MM.1S (cell line): Measurements from ENCODE around the gene OR56A1.

Experiments used
- DNase-seq: peaks from one replicate; pipeline ENCODE4 v3.0.0-alpha.2; 2015
- H2AFZ ChIP-seq: fragments of 300-600 bp; sonication (generic); 2 replicates; pipeline ENCODE4 v1.6.0; 2016; ENCODE audit warnings: antibody characterized with exemption, low read length
- H3F3A ChIP-seq: fragments of 300-600 bp; sonication (generic); 2 replicates; pipeline ENCODE4 v1.6.1; 2016; ENCODE audit warnings: mild to moderate bottlenecking, antibody characterized with exemption, low read length, moderate library complexity, mixed read lengths; ENCODE audit not compliant: insufficient read depth
- H3K27ac ChIP-seq: fragments of 300-600 bp; sonication (generic); 2 replicates; pipeline ENCODE4 v1.5.1; 2016; ENCODE audit warnings: mild to moderate bottlenecking, low read length
- H3K27me3 ChIP-seq: fragments of 300-600 bp; sonication (generic); replicated peaks from 2 replicates; pipeline ENCODE4 v1.6.0; 2016; ENCODE audit warnings: low read length; ENCODE audit not compliant: insufficient read depth
- H3K36me3 ChIP-seq: fragments of 300-600 bp; sonication (generic); replicated peaks from 2 replicates; pipeline ENCODE4 v1.6.1; 2016; ENCODE audit warnings: mild to moderate bottlenecking, low read length, mixed read lengths; ENCODE audit not compliant: insufficient read depth
- H3K4me1 ChIP-seq: fragments of 300-600 bp; sonication (generic); 2 replicates; pipeline ENCODE4 v1.6.1; 2016; ENCODE audit warnings: low read length, mixed read lengths
- H3K4me2 ChIP-seq: fragments of 300-600 bp; sonication (generic); 2 replicates; pipeline ENCODE4 v1.6.0; 2016; ENCODE audit warnings: low read depth, low read length
- H3K4me3 ChIP-seq: fragments of 300-600 bp; sonication (generic); 2 replicates; pipeline ENCODE4 v1.5.1; 2016; ENCODE audit warnings: low read length, mixed read lengths
- H3K79me2 ChIP-seq: fragments of 300-600 bp; sonication (generic); 2 replicates; pipeline ENCODE4 v1.6.1; 2016; ENCODE audit warnings: mixed run types, low read length, mixed read lengths
- H3K9ac ChIP-seq: fragments of 300-600 bp; sonication (generic); 2 replicates; pipeline ENCODE4 v1.6.1; 2016; ENCODE audit warnings: low read length, mixed read lengths
- H3K9me2 ChIP-seq: fragments of 300-600 bp; sonication (generic); replicated peaks from 2 replicates; pipeline ENCODE4 v1.6.1; 2016; ENCODE audit warnings: mild to moderate bottlenecking, low read length, mixed read lengths; ENCODE audit not compliant: insufficient read depth
- H3K9me3 ChIP-seq: fragments of 300-600 bp; sonication (generic); replicated peaks from 2 replicates; pipeline ENCODE4 v1.6.1; 2016; ENCODE audit warnings: mild to moderate bottlenecking, low read length, mixed read lengths; ENCODE audit not compliant: insufficient read depth
- H4K20me1 ChIP-seq: fragments of 300-600 bp; sonication (generic); 2 replicates; pipeline ENCODE4 v1.6.1; 2016; ENCODE audit warnings: mild to moderate bottlenecking, low read length, moderate library complexity, mixed read lengths; ENCODE audit not compliant: insufficient read depth
- EZH2 ChIP-seq: fragments of 300-600 bp; sonication (generic); optimal IDR thresholded peaks from 2 replicates; pipeline ENCODE3; 2017; ENCODE audit warnings: low read depth, mild to moderate bottlenecking, antibody characterized with exemption, low read length, mixed read lengths
- EZH2phosphoT487 ChIP-seq: fragments of 300-600 bp; sonication (generic); IDR thresholded peaks from 2 replicates; pipeline ENCODE4 v1.6.1; 2018; ENCODE audit warnings: antibody characterized with exemption, low read length
- TF ChIP-seq, protein P1 (sequence below): fragments of 300-600 bp; sonication (generic); IDR thresholded peaks from 2 replicates; pipeline ENCODE4 v1.5.1; 2016; ENCODE audit warnings: antibody characterized with exemption, low read length, mixed read lengths

The OR56A1 gene

DNA sequence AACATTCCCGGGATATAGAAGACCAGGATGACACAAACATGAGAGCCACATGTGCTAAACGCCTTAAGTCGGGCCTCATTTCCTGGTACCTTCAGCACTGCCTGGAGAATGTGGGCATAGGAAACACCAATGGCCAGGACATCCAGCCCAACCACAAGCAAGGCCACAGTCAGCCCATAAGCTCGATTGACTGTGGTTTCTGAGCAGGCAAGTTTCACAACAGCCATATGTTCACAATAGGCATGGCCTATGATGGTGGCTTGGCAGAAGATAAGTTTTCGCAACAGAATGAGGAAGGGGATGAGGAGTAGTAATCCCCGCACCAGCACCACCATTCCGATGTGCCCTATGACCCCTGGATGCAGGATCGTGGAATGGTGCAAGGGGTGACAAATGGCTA is 26.9 kb upstream of the OR56A1 start:
- Histone ChIP-seq H3K36me3 (no peaks in the 10 kb centered on the region), H3K9me3 (no peaks in the 10 kb centered on the region), H3K9me2 (no peaks in the 10 kb centered on the region), H4K20me1 (no peaks in the 10 kb centered on the region), H2AFZ (no peak overlapping the region), H3K27me3 (no peaks in the 10 kb centered on the region), H3K27ac (no peak overlapping the region), H3K79me2 (no peaks in the 10 kb centered on the region), H3K9ac (no peak overlapping the region), H3K4me2 (no peak overlapping the region), H3K4me3 (no peak overlapping the region), H3F3A (no peaks in the 10 kb centered on the region), H3K4me1 (no peaks in the 10 kb centered on the region)
- DNase-seq, result no peak
- no peak for TF ChIP-seq EZH2

DNA sequence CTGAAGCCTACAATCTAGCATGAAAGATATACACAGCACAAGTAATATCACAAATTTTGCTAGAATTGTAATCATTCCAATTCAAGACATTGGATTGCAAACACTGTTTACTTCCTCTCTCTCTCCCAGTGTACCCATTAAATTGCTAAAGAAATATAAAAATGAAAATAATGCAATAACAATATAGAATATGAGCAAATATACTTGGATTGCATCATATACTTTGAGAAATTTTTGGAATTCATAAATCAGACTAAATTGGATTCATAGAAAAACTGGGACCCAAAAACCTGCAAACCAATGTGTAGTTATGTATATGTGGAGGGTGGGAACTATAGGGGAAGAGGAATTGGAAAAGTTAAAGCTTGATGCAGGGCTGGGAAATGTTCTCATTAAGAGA is 25.0 kb upstream of the OR56A1 start:
- TF ChIP-seq, protein P1, sequence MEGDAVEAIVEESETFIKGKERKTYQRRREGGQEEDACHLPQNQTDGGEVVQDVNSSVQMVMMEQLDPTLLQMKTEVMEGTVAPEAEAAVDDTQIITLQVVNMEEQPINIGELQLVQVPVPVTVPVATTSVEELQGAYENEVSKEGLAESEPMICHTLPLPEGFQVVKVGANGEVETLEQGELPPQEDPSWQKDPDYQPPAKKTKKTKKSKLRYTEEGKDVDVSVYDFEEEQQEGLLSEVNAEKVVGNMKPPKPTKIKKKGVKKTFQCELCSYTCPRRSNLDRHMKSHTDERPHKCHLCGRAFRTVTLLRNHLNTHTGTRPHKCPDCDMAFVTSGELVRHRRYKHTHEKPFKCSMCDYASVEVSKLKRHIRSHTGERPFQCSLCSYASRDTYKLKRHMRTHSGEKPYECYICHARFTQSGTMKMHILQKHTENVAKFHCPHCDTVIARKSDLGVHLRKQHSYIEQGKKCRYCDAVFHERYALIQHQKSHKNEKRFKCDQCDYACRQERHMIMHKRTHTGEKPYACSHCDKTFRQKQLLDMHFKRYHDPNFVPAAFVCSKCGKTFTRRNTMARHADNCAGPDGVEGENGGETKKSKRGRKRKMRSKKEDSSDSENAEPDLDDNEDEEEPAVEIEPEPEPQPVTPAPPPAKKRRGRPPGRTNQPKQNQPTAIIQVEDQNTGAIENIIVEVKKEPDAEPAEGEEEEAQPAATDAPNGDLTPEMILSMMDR, result no peak
- no peak overlapping the region for H3K9ac ChIP-seq
- H3K27me3 ChIP-seq, result no peaks in the 10 kb centered on the region
- DNase-seq, result no peak
- no peaks in the 10 kb centered on the region for H3K36me3 ChIP-seq
- H3K79me2 ChIP-seq, result no peaks in the 10 kb centered on the region
- H3K9me3 ChIP-seq, result no peaks in the 10 kb centered on the region
- no peaks in the 10 kb centered on the region for H4K20me1 ChIP-seq
- no peaks in the 10 kb centered on the region for H3F3A ChIP-seq
- H3K9me2 ChIP-seq, result no peaks in the 10 kb centered on the region
- no peak overlapping the region for H3K4me2 ChIP-seq
- no peak overlapping the region for H2AFZ ChIP-seq
- H3K4me3 ChIP-seq, result no peak overlapping the region
- H3K27ac ChIP-seq, result no peak overlapping the region
- H3K4me1 ChIP-seq, result no peaks in the 10 kb centered on the region

DNA sequence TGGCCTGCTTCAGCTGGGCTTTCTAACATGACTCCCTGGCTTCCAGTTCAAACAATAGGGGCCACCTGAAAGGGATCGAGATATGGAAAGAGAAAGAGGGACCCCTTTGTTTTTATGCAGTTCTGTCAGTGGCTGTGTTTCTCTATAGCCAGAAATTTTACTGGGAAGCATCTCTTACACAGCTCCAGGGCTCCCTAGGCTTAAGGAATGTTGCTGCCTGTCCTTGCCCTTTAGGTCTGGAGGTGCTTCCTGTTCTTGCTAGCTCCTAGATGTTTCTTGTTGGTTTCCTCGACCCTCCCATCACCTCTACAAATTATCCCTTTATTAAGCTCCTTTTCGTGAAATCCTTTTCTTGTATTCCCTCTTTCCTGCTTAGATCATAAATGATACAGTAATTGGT is 21.8 kb upstream of the OR56A1 start:
- H3K4me1 ChIP-seq, result no peaks in the 10 kb centered on the region
- H3K36me3 ChIP-seq, result no peaks in the 10 kb centered on the region
- H3K79me2 ChIP-seq, result no peaks in the 10 kb centered on the region
- TF ChIP-seq, protein P1, result no peak
- no peak for TF ChIP-seq EZH2phosphoT487
- TF ChIP-seq EZH2, result no peak
- H3F3A ChIP-seq, result no peaks in the 10 kb centered on the region
- no peaks in the 10 kb centered on the region for H3K27me3 ChIP-seq
- DNase-seq, result no peak
- no peak overlapping the region for H3K4me3 ChIP-seq
- no peak overlapping the region for H3K9ac ChIP-seq
- H4K20me1 ChIP-seq, result no peaks in the 10 kb centered on the region
- no peaks in the 10 kb centered on the region for H3K9me2 ChIP-seq
- H2AFZ ChIP-seq, result no peak overlapping the region
- no peak overlapping the region for H3K4me2 ChIP-seq
- no peaks in the 10 kb centered on the region for H3K9me3 ChIP-seq
- no peak overlapping the region for H3K27ac ChIP-seq

DNA sequence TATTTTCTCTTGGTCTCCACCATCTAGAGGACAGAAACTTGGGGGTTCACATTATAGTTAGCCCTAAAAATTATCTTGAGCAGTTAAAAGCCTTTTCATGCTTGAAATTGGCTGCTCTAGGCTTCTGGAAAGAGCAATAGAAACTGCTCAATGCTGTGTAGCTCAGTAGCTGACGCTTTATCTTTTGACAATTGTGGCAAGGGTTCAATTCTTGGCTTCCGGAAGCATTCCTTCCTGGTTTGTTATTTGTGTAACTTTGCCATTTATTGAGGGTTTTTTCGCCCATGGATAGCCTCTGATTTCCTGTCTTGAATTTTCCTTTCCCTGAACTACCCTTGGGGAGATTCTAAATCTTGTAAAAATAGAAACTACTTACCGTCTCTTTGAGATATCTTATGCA is 10.3 kb upstream of the OR56A1 start:
- no peak overlapping the region for H3K9ac ChIP-seq
- no peak overlapping the region for H3K27ac ChIP-seq
- H3K9me3 ChIP-seq, result no peaks in the 10 kb centered on the region
- H3K9me2 ChIP-seq, result no peaks in the 10 kb centered on the region
- no peaks in the 10 kb centered on the region for H3F3A ChIP-seq
- no peak overlapping the region for H3K4me3 ChIP-seq
- DNase-seq, result no peak
- no peaks in the 10 kb centered on the region for H3K36me3 ChIP-seq
- no peaks in the 10 kb centered on the region for H3K79me2 ChIP-seq
- TF ChIP-seq EZH2phosphoT487, result no peak
- TF ChIP-seq, protein P1, result no peak
- no peak for TF ChIP-seq EZH2
- H3K4me1 ChIP-seq, result no peaks in the 10 kb centered on the region
- H2AFZ ChIP-seq, result no peak overlapping the region
- no peak overlapping the region for H3K4me2 ChIP-seq
- H3K27me3 ChIP-seq, result no peaks in the 10 kb centered on the region
- H4K20me1 ChIP-seq, result no peaks in the 10 kb centered on the region
